GM12878 (cell line): ENCODE data around the gene HELZ. TPM values are rescaled to one million over a fixed set of nuclear protein-coding genes. Genes with fewer than 3 reads are reported as not detected.

Experiments
- ATAC-seq: fragments of 200-7000 bp; cut with Tn5 transposase; 3 replicates; pipeline ENCODE4 v1.9.1; 2020; ENCODE audit warnings: mild to moderate bottlenecking, moderate library complexity
- BruUV-seq: library from RNA; stranded (reverse); fragments of 400-500 nt; replicated peaks from 2 replicates; lab custom pipeline; 2021; lab: Mats Ljungman, UMichigan
- CTCF ChIA-PET: fragments of 300-600 bp; sonication (Branson Sonifier 250); formaldehyde crosslinking; extraction: SDS; loops from one replicate; lab custom pipeline; 2021; ENCODE audit warnings: inconsistent platforms; lab: Yijun Ruan, JAX
- POLR2A ChIA-PET: fragments of 350-600 bp; formaldehyde crosslinking; extraction: SDS; loops from one replicate; lab custom pipeline; 2021; ENCODE audit warnings: inconsistent platforms; lab: Charles Lee
- RAD21 ChIA-PET: fragments of 300-600 bp; sonication (Branson Sonifier 250); formaldehyde crosslinking; loops from one replicate; lab custom pipeline; 2023; ENCODE audit warnings: antibody characterized with exemption; ENCODE audit not compliant: unreplicated experiment; lab: Charles Lee
- SMC1A ChIA-PET: fragments of 300-600 bp; sonication (Branson Sonifier 250); formaldehyde crosslinking; loops from one replicate; lab custom pipeline; 2023; ENCODE audit not compliant: unreplicated experiment, uncharacterized antibody; lab: Charles Lee
- DNase-seq: peaks from one replicate; pipeline ENCODE4 v3.0.0-alpha.2; 2011; ENCODE audit warnings: low read depth, low spot score
- FAIRE-seq: peaks from 3 replicates; lab custom pipeline; 2011; peaks lifted over from hg19 to GRCh38; lab: Jason Lieb, UNC
- H2AFZ ChIP-seq: 2 replicates; pipeline ENCODE4 v1.6.0; 2011; ENCODE audit warnings: low read depth, low read length, control low read depth; ENCODE audit not compliant: control insufficient read depth
- H3K27ac ChIP-seq: 2 replicates; pipeline ENCODE4 v1.5.1; 2011; ENCODE audit warnings: control low read depth; ENCODE audit not compliant: control insufficient read depth, insufficient read depth
- H3K27me3 ChIP-seq, 2 experiments: replicated peaks in 1 of 2; 2 replicates each; pipeline versions ENCODE4 v1.6.0 to v1.6.1; 2011; ENCODE audit warnings: low read length in 1 of 2; ENCODE audit not compliant: control insufficient read depth in 2 of 2, insufficient read depth in 2 of 2
- H3K36me3 ChIP-seq, 2 experiments: 2 replicates each; pipeline ENCODE4 v1.5.1; 2011; ENCODE audit warnings: low read length in 1 of 2; ENCODE audit not compliant: control insufficient read depth in 2 of 2, insufficient read depth in 2 of 2
- H3K4me1 ChIP-seq: 2 replicates; pipeline ENCODE4 v1.6.1; 2011; ENCODE audit warnings: mild to moderate bottlenecking, low read length, moderate library complexity, mixed read lengths; ENCODE audit not compliant: control insufficient read depth, insufficient read depth
- H3K4me2 ChIP-seq: 2 replicates; pipeline ENCODE4 v1.6.0; 2011; ENCODE audit warnings: control low read depth; ENCODE audit not compliant: control insufficient read depth, insufficient read depth
- H3K4me3 ChIP-seq: fragments of 200-600 bp; sonication (generic); 2 replicates; pipeline ENCODE4 v1.5.1; 2016
- H3K79me2 ChIP-seq: 2 replicates; pipeline ENCODE4 v1.6.0; 2011; ENCODE audit warnings: low read length; ENCODE audit not compliant: control insufficient read depth, insufficient read depth
- H3K9ac ChIP-seq: 2 replicates; pipeline ENCODE4 v1.8.0; 2011; ENCODE audit warnings: low read length, control low read depth, mixed read lengths; ENCODE audit not compliant: control insufficient read depth, insufficient read depth
- H3K9me3 ChIP-seq: replicated peaks from 3 replicates; pipeline ENCODE4 v1.5.1; 2011; ENCODE audit warnings: mild to moderate bottlenecking, low read length; ENCODE audit not compliant: control insufficient read depth, insufficient read depth
- H4K20me1 ChIP-seq: 2 replicates; pipeline ENCODE4 v1.6.0; 2011; ENCODE audit not compliant: control insufficient read depth, insufficient read depth
- CEBPB ChIP-seq, 2 experiments: fragments of 150-350 bp in 1 of 2; IDR thresholded peaks; 2 replicates each; pipeline ENCODE4 v1.6.1; 2012 to 2014; ENCODE audit warnings: low read depth in 2 of 2, low read length in 2 of 2, borderline replicate concordance in 1 of 2, inconsistent platforms in 1 of 2
- EGR1 ChIP-seq, 2 experiments: IDR thresholded peaks; 1 replicate in 1 of 2; 2 replicates in 1 of 2; pipeline ENCODE4 v1.6.1; 2011 to 2012; ENCODE audit warnings: low read depth in 2 of 2, low read length in 2 of 2, borderline replicate concordance in 1 of 2, mild to moderate bottlenecking in 1 of 2, moderate library complexity in 1 of 2
- EP300 ChIP-seq, 2 experiments: fragments of 150-350 bp in 1 of 2; IDR thresholded peaks; 2 replicates each; pipeline ENCODE4 v1.6.1; 2011 to 2012; ENCODE audit warnings: low read depth in 2 of 2, low read length in 2 of 2, borderline replicate concordance in 1 of 2, improper control_type of control experiment in 1 of 2, inconsistent platforms in 1 of 2; ENCODE audit not compliant: control insufficient read depth in 1 of 2
- FOXK2 ChIP-seq: fragments of 450-650 bp; IDR thresholded peaks from 2 replicates; pipeline ENCODE4 v1.6.1; 2017; ENCODE audit warnings: mild to moderate bottlenecking, moderate library complexity
- NBN ChIP-seq: fragments of 450-650 bp; IDR thresholded peaks from 2 replicates; pipeline ENCODE4 v1.6.1; 2016
- NFIC ChIP-seq: IDR thresholded peaks from 2 replicates; pipeline ENCODE4 v1.6.1; 2012; ENCODE audit warnings: low read depth, mild to moderate bottlenecking, inconsistent platforms, low read length, moderate library complexity
- NFXL1 ChIP-seq: fragments of 450-650 bp; IDR thresholded peaks from 2 replicates; pipeline ENCODE4 v1.6.1; 2017; ENCODE audit warnings: antibody characterized with exemption, mild to moderate bottlenecking, borderline replicate concordance
- NR2C2 ChIP-seq: IDR thresholded peaks from 2 replicates; pipeline ENCODE4 v1.6.1; 2011; ENCODE audit warnings: borderline replicate concordance, low read depth; ENCODE audit not compliant: control insufficient read depth, insufficient read length
- PAX8 ChIP-seq: fragments of 450-650 bp; IDR thresholded peaks from 2 replicates; pipeline ENCODE4 v1.6.1; 2017; ENCODE audit warnings: mild to moderate bottlenecking, moderate library complexity
- PML ChIP-seq: IDR thresholded peaks from 2 replicates; pipeline ENCODE4 v1.6.1; 2012; ENCODE audit warnings: low read length, inconsistent platforms
- POLR2AphosphoS5 ChIP-seq: IDR thresholded peaks from 2 replicates; pipeline ENCODE4 v1.6.1; 2011; ENCODE audit warnings: mild to moderate bottlenecking, low read length, inconsistent platforms
- POU2F2 ChIP-seq: IDR thresholded peaks from 3 replicates; pipeline ENCODE4 v1.6.1; 2011; ENCODE audit warnings: low read depth, mild to moderate bottlenecking, low read length, borderline replicate concordance
- RAD51 ChIP-seq: fragments of 450-650 bp; IDR thresholded peaks from 2 replicates; pipeline ENCODE4 v1.6.1; 2016; ENCODE audit warnings: moderate library complexity, mild to moderate bottlenecking, inconsistent platforms
- SIN3A ChIP-seq: IDR thresholded peaks from 2 replicates; pipeline ENCODE4 v1.6.1; 2012; ENCODE audit warnings: low read depth, low read length, improper control_type of control experiment
- SMC3 ChIP-seq: IDR thresholded peaks from 2 replicates; pipeline ENCODE4 v1.6.1; 2011; ENCODE audit warnings: low read length, improper control_type of control experiment, borderline replicate concordance
- SREBF2 ChIP-seq: IDR thresholded peaks from 2 replicates; pipeline ENCODE4 v1.6.1; 2012; ENCODE audit warnings: mild to moderate bottlenecking, low read length
- STAT3 ChIP-seq: IDR thresholded peaks from 2 replicates; pipeline ENCODE4 v1.6.1; 2011; ENCODE audit warnings: low read depth, low read length, improper control_type of control experiment
- ZNF622 ChIP-seq: fragments of 450-650 bp; IDR thresholded peaks from 2 replicates; pipeline ENCODE4 v1.6.1; 2017; ENCODE audit warnings: mild to moderate bottlenecking, inconsistent platforms
- WGBS: methylation state at CpG from one replicate; pipeline ENCODE4 v1.1.6; 2016; ENCODE audit warnings: low lambda C conversion rate; ENCODE audit not compliant: insufficient replicate concordance, insufficient coverage; ENCODE audit errors: missing lambda C conversion rate; 5-methylcytosine and 5-hydroxymethylcytosine counted together
- in situ Hi-C: fragments of 300-500 bp; cut with MboI; formaldehyde crosslinking; loops from 9 replicates; pipeline ENCODE4 v1.14.3; 2018; ENCODE audit warnings: mixed read lengths
- intact Hi-C: fragments of 100-400 bp; cut with micrococcal nuclease; formaldehyde crosslinking; loops from one replicate; pipeline ENCODE4 v1.14.2; 2022; ENCODE audit not compliant: unreplicated experiment
- polyA plus RNA-seq, 11 experiments: library from polyadenylated mRNA; depleted of rRNA in 4 of 11; unstranded in 6 of 11; stranded (reverse) in 5 of 11; fragments of >200 nt; fragmentation: Nextera tagmentation in 4 of 11; fragmentation: Illumina TruSeq in 1 of 11; extraction: Ambion mirVana in 4 of 11; extraction: Trizol in 1 of 11; gene quantifications; 1 replicate in 1 of 11; 2 replicates in 10 of 11; pipeline versions ENCODE4 v1.2.1 to v1.2.3, GENCODE V29; 2011 to 2016; ENCODE audit warnings: inconsistent platforms in 2 of 11, missing spikeins in 2 of 11, low read depth in 1 of 11
- total RNA-seq, 4 experiments: library from RNA; depleted of rRNA in 3 of 4; stranded (reverse); fragments of >200 nt in 3 of 4; fragmentation: Illumina TruSeq in 1 of 4; extraction: Trizol in 1 of 4; gene quantifications; 2 replicates each; pipeline versions ENCODE4 v1.2.1 to v1.2.3, GENCODE V29; 2013 to 2021
- TF ChIP-seq, protein P1 (sequence below): IDR thresholded peaks from 2 replicates; pipeline ENCODE4 v1.6.1; 2011; ENCODE audit warnings: low read depth, mild to moderate bottlenecking, low read length, moderate library complexity, borderline replicate concordance; ENCODE audit errors: extremely low read depth
- TF ChIP-seq, protein P2 (sequence below): IDR thresholded peaks from 2 replicates; pipeline ENCODE4 v1.6.1; 2012; ENCODE audit warnings: low read depth, low read length, improper control_type of control experiment
- TF ChIP-seq, protein P3 (sequence below): IDR thresholded peaks from 2 replicates; pipeline ENCODE4 v1.6.1; 2011; ENCODE audit warnings: borderline replicate concordance, low read depth, mild to moderate bottlenecking, moderate library complexity, low read length; ENCODE audit not compliant: insufficient read depth, poor library complexity, severe bottlenecking

HELZ gene
- total and polyA plus RNA-seq, 10 of the 15 experiments (the other 5 are each of a cell fraction or from before 2014, with no cell fraction given) = 1.5 to 36.8 (median 19.1) TPM

DNA sequence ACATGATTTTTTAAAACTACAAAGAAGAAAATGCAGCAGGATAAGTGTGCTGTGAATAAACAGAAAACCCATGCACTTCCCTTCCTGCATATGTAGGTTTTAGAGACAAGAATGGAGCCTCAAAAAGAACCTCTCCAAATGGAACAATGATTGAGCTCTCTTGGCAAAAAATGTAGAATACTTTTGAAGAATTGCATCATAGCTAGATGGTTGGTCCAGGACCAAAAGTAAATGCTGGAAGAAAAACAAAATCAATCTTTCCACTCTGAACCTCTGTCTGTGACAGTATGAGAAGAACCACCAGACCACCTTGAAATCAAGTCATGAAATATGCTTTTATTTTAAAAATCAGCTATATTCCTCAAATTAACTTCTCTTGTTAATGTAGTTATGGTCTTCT lies 17.5 kb downstream of the HELZ start (continued):
- TF ChIP-seq EGR1 (IDR thresholded peaks at IDR 0.05; ENCODE audit: borderline replicate concordance in 1 of 2, low read depth in 2 of 2, low read length in 2 of 2) (no peak), NBN (no peak), PML (no peak), CEBPB (IDR thresholded peaks at IDR 0.05; ENCODE audit: borderline replicate concordance in 1 of 2, low read depth in 2 of 2, low read length in 2 of 2) (no peak), NR2C2 (no peak), FOXK2 (no peak), SMC3 (no peak), SIN3A (no peak), POU2F2 (no peak)
- TF ChIP-seq, protein P1, sequence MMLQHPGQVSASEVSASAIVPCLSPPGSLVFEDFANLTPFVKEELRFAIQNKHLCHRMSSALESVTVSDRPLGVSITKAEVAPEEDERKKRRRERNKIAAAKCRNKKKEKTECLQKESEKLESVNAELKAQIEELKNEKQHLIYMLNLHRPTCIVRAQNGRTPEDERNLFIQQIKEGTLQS = no peak
- TF ChIP-seq, protein P2, sequence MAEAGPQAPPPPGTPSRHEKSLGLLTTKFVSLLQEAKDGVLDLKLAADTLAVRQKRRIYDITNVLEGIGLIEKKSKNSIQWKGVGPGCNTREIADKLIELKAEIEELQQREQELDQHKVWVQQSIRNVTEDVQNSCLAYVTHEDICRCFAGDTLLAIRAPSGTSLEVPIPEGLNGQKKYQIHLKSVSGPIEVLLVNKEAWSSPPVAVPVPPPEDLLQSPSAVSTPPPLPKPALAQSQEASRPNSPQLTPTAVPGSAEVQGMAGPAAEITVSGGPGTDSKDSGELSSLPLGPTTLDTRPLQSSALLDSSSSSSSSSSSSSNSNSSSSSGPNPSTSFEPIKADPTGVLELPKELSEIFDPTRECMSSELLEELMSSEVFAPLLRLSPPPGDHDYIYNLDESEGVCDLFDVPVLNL = no peak

DNA sequence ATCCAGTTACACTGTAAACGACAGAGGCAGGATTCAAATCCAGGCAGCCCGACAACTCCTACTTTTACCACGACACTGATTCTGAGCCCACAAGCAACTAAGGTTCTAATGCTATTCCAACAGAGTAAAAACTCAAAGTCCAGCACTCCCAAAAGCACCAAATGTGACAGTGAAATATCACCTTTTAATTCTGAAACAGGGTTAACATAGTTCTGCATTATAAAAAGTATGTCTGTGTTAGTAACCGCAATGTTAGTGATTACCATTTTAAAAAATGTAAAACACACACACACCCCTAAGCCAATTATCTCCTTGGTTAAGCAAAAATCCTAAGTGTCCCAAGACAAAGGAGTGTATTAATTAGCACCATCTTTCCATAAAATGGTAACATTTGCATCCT lies 19.7 kb downstream of the HELZ start:
- H2AFZ ChIP-seq = no peak overlapping the region
- FAIRE-seq (no peak), ATAC-seq (no peak), DNase-seq (no peak)
- no peak overlapping the region for H3K27ac ChIP-seq
- BruUV-seq = no TSS peak
- H3K9me3 ChIP-seq = no peaks in the 10 kb centered on the region
- peaks cover 11% of the 10 kb centered on the region for H3K79me2 ChIP-seq
- ChIA-PET SMC1A (no interaction called here), CTCF (no interaction called here), POLR2A (no interaction called here), RAD21 (interaction anchor here (0.6 kb wide), 1 partner anchor 432 kb away, joined by 3 read pairs; no protein-coding TSS in a partner anchor)
- intact Hi-C loops (no loop called here), in situ Hi-C loops (no loop called here)
- no peak overlapping the region for H3K4me3 ChIP-seq
- H4K20me1 ChIP-seq = peaks cover 5% of the 10 kb centered on the region; the same call in 1 of the 2 replicates
- no peaks in the 10 kb centered on the region for H3K4me1 ChIP-seq
- H3K9ac ChIP-seq = no peak overlapping the region
- WGBS = 100% methylated on average over 4 of the region's 4 CpGs
- H3K4me2 ChIP-seq = no peak overlapping the region
- peaks cover 0 to 3% of the 10 kb centered on the region in 2 experiments for H3K36me3 ChIP-seq
- H3K27me3 ChIP-seq = no peaks in the 10 kb centered on the region
- TF ChIP-seq SMC3 (no peak), SREBF2 (no peak), EP300 (IDR thresholded peaks at IDR 0.05; ENCODE audit: borderline replicate concordance in 1 of 2, control insufficient read depth in 1 of 2, low read depth in 2 of 2, low read length in 2 of 2) (no peak), ZNF622 (no peak), STAT3 (no peak), PAX8 (no peak), NBN (no peak), RAD51 (no peak), NFXL1 (no peak), NFIC (no peak), POLR2AphosphoS5 (no peak)
- TF ChIP-seq, protein P2 = no peak
- TF ChIP-seq, protein P3, sequence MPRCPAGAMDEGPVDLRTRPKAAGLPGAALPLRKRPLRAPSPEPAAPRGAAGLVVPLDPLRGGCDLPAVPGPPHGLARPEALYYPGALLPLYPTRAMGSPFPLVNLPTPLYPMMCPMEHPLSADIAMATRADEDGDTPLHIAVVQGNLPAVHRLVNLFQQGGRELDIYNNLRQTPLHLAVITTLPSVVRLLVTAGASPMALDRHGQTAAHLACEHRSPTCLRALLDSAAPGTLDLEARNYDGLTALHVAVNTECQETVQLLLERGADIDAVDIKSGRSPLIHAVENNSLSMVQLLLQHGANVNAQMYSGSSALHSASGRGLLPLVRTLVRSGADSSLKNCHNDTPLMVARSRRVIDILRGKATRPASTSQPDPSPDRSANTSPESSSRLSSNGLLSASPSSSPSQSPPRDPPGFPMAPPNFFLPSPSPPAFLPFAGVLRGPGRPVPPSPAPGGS = no peak
